HL-60 (cell line): Measurements from ENCODE around the gene ADD3.

Experiments used
- DNase-seq, 2 experiments: peaks; one replicate each; pipeline ENCODE4 v3.0.0-alpha.2; 2010 to 2020; ENCODE audit warnings: low read depth in 1 of 2, low spot score in 1 of 2
- H3K27ac ChIP-seq: fragments of 250-450 bp; sonication (Bioruptor Pico); replicated peaks from 2 replicates; pipeline ENCODE4 v1.5.1; 2020; ENCODE audit warnings: mild to moderate bottlenecking, moderate library complexity
- H3K27me3 ChIP-seq: fragments of 250-450 bp; sonication (Bioruptor Pico); 2 replicates; pipeline ENCODE4 v1.5.1; 2021; ENCODE audit warnings: mild to moderate bottlenecking, moderate library complexity; ENCODE audit not compliant: insufficient read depth, poor library complexity, severe bottlenecking
- H3K4me3 ChIP-seq: replicated peaks from 2 replicates; pipeline ENCODE4 v1.5.1; 2011; ENCODE audit warnings: mild to moderate bottlenecking, control low read depth, low read length; ENCODE audit not compliant: insufficient read depth
- GABPA ChIP-seq: IDR thresholded peaks from 2 replicates; pipeline ENCODE4 v1.6.1; 2012; ENCODE audit warnings: low read depth
- POLR2AphosphoS5 ChIP-seq: IDR thresholded peaks from 2 replicates; pipeline ENCODE4 v1.6.1; 2012; ENCODE audit warnings: low read depth
- SPI1 ChIP-seq: IDR thresholded peaks from 2 replicates; pipeline ENCODE4 v1.6.1; 2012; ENCODE audit warnings: low read depth, mild to moderate bottlenecking, borderline replicate concordance
- TF ChIP-seq, protein P1 (sequence below): IDR thresholded peaks from 2 replicates; pipeline ENCODE4 v1.6.1; 2012; ENCODE audit warnings: low read depth; ENCODE audit not compliant: insufficient replicate concordance
- TF ChIP-seq, protein P2 (sequence below): IDR thresholded peaks from one replicate; pipeline ENCODE4 v1.5.1; 2011; ENCODE audit warnings: low read length, control low read depth, inconsistent platforms; ENCODE audit not compliant: insufficient read depth

ADD3 gene

DNA sequence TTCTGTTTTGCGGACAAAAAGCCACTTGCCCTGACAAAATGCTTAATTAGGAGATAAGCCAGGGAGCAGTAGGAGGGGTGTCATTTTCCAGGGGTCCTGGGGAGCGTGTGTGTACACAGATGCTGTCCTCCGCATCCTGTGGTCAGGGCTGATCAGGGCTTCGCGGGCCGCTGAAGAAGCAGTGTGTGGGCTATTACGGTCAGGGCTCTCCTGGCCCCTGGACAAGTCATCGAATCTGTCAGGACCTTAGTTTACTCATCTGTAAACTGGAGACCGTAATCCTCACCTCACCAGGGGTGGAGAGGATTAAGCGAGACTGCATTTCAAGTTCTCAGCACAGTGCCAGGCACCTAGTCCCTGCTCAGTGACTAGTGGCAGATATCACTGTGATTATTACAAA lies 173.7 kb downstream of the ADD3 start:
- no peak for DNase-seq
- H3K4me3 ChIP-seq = no peak overlapping the region
- H3K27ac ChIP-seq = no peak overlapping the region
- TF ChIP-seq, protein P1, sequence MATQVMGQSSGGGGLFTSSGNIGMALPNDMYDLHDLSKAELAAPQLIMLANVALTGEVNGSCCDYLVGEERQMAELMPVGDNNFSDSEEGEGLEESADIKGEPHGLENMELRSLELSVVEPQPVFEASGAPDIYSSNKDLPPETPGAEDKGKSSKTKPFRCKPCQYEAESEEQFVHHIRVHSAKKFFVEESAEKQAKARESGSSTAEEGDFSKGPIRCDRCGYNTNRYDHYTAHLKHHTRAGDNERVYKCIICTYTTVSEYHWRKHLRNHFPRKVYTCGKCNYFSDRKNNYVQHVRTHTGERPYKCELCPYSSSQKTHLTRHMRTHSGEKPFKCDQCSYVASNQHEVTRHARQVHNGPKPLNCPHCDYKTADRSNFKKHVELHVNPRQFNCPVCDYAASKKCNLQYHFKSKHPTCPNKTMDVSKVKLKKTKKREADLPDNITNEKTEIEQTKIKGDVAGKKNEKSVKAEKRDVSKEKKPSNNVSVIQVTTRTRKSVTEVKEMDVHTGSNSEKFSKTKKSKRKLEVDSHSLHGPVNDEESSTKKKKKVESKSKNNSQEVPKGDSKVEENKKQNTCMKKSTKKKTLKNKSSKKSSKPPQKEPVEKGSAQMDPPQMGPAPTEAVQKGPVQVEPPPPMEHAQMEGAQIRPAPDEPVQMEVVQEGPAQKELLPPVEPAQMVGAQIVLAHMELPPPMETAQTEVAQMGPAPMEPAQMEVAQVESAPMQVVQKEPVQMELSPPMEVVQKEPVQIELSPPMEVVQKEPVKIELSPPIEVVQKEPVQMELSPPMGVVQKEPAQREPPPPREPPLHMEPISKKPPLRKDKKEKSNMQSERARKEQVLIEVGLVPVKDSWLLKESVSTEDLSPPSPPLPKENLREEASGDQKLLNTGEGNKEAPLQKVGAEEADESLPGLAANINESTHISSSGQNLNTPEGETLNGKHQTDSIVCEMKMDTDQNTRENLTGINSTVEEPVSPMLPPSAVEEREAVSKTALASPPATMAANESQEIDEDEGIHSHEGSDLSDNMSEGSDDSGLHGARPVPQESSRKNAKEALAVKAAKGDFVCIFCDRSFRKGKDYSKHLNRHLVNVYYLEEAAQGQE = no peak
- TF ChIP-seq GABPA (no peak), SPI1 (no peak), POLR2AphosphoS5 (no peak)
- TF ChIP-seq, protein P2, sequence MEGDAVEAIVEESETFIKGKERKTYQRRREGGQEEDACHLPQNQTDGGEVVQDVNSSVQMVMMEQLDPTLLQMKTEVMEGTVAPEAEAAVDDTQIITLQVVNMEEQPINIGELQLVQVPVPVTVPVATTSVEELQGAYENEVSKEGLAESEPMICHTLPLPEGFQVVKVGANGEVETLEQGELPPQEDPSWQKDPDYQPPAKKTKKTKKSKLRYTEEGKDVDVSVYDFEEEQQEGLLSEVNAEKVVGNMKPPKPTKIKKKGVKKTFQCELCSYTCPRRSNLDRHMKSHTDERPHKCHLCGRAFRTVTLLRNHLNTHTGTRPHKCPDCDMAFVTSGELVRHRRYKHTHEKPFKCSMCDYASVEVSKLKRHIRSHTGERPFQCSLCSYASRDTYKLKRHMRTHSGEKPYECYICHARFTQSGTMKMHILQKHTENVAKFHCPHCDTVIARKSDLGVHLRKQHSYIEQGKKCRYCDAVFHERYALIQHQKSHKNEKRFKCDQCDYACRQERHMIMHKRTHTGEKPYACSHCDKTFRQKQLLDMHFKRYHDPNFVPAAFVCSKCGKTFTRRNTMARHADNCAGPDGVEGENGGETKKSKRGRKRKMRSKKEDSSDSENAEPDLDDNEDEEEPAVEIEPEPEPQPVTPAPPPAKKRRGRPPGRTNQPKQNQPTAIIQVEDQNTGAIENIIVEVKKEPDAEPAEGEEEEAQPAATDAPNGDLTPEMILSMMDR = no peak
- no peaks in the 10 kb centered on the region for H3K27me3 ChIP-seq

DNA sequence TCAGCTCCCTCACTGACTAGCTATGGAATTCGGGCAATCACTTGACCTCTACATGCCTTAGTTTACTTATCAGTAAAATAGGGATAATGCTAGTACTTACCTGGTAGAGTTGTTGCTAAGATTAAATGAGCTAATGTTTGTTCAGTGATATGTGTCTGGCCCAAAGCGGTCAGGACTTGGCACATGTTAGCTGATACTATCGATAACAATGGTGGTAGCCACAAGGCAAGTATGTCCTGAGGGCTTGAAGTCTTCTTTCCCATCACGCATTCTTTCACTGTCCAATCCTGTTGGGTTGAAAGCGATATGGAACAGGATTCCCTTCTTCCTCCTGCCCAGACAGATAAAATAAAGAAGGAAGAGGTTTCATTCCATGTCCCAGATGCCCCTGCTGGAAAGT lies 174.1 kb downstream of the ADD3 start:
- H3K4me3 ChIP-seq = no peak overlapping the region
- H3K27ac ChIP-seq = no peak overlapping the region
- DNase-seq = no peak
- TF ChIP-seq POLR2AphosphoS5 (no peak), GABPA (no peak), SPI1 (no peak)
- TF ChIP-seq, protein P1 = no peak
- TF ChIP-seq, protein P2 = no peak
- no peaks in the 10 kb centered on the region for H3K27me3 ChIP-seq

DNA sequence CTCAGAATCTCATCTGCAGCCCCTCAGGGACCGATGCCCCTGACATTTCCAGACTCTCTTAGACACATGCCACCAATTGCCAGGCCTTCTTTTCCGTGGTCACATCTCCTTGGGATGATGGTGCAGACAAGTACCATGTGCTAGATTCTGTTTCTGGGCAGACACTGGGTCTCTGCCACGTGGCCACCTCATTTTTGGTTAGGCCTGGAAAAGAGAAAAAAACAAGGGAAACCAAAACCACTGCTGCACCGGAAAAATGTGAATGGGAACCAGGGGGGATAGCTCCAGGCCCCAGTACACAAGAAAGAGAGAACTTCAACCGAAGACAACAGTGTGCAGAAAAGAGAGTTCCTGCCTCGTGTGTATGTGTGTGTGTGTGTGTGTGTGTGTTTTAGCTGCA lies 176.6 kb downstream of the ADD3 start:
- H3K27me3 ChIP-seq = no peaks in the 10 kb centered on the region
- TF ChIP-seq, protein P1 = no peak
- TF ChIP-seq SPI1 = no peak
- TF ChIP-seq GABPA = no peak
- TF ChIP-seq, protein P2 = no peak
- no peak for TF ChIP-seq POLR2AphosphoS5
- no peak overlapping the region for H3K4me3 ChIP-seq
- H3K27ac ChIP-seq = no peak overlapping the region
- no peak for DNase-seq
